HTERT RPE-1 (cell line): Measurements from ENCODE around the gene ELAVL3.
"Not testable (repeated sequence)": the region's sequence is repeated elsewhere in the genome, so short reads cannot be mapped to it uniquely, and the experiment has no call there.

Experiments
- in situ Hi-C: fragments of 300-500 bp; cut with MboI; formaldehyde crosslinking; loops from 4 replicates; pipeline ENCODE4 v1.14.3; 2020; ENCODE audit warnings: low sequenced_read_pairs

ELAVL3 gene

GRCh38 chr19:11486661-11487503, 6.0 kb upstream of the ELAVL3 start:
- in situ Hi-C loops, result no loop called here

GRCh38 chr19:11485245-11485837, 4.5 kb upstream of the ELAVL3 start:
- in situ Hi-C loops, result no loop called here

- in situ Hi-C loops, result no loop called here
Measured at GRCh38 chr19:11483366-11484111, 2.7 kb upstream of the ELAVL3 start.

GRCh38 chr19:11482384-11483050, 1.7 kb upstream of the ELAVL3 start:
- in situ Hi-C loops, result no loop called here

- in situ Hi-C loops, result no loop called here
Measured at GRCh38 chr19:11481534-11482383, 913 bp upstream of the ELAVL3 start.

- in situ Hi-C loops, result no loop called here
Measured at GRCh38 chr19:11479898-11480714, 740 bp downstream of the ELAVL3 start.

GRCh38 chr19:11479090-11479897, 1.6 kb downstream of the ELAVL3 start:
- in situ Hi-C loops, result no loop called here

GRCh38 chr19:11478167-11479089, 2.4 kb downstream of the ELAVL3 start:
- in situ Hi-C loops, result no loop called here

- in situ Hi-C loops, result no loop called here
Measured at GRCh38 chr19:11475861-11476260, 5.0 kb downstream of the ELAVL3 start.

- in situ Hi-C loops, result not testable (repeated sequence)
Measured at GRCh38 chr19:11475343-11475742, 5.5 kb downstream of the ELAVL3 start.

- in situ Hi-C loops, result no loop called here
Measured at GRCh38 chr19:11473725-11474124, 7.1 kb downstream of the ELAVL3 start.

GRCh38 chr19:11468266-11468845, 12.5 kb downstream of the ELAVL3 start:
- in situ Hi-C loops, result not testable (repeated sequence)

- in situ Hi-C loops, result no loop called here
Measured at GRCh38 chr19:11465600-11465999, 15.2 kb downstream of the ELAVL3 start.

- in situ Hi-C loops, result no loop called here
Measured at GRCh38 chr19:11464333-11465265, 16.2 kb downstream of the ELAVL3 start.

GRCh38 chr19:11463391-11463790, 17.5 kb downstream of the ELAVL3 start:
- in situ Hi-C loops, result no loop called here

GRCh38 chr19:11461453-11461852, 19.4 kb downstream of the ELAVL3 start:
- in situ Hi-C loops, result no loop called here
